NCI-H1930 (cell line): ENCODE data around the gene DCPS.
"Not testable (repeated sequence)": the region's sequence is repeated elsewhere in the genome, so short reads cannot be mapped to it uniquely, and the experiment has no call there.

Experiments
- DNase-seq, 2 experiments: peaks; one replicate each; lab custom pipeline; 2025; lab: John Stamatoyannopoulos, UW

DCPS gene

GRCh38 chr11:126384449-126385070, 80.7 kb downstream of the DCPS start:
- DNase-seq = no peak

GRCh38 chr11:126385991-126386728, 82.3 kb downstream of the DCPS start:
- DNase-seq = no peak

- DNase-seq = not testable (repeated sequence)
Measured at GRCh38 chr11:126386729-126387071, 82.8 kb downstream of the DCPS start.

GRCh38 chr11:126387857-126388256, 84.0 kb downstream of the DCPS start:
- DNase-seq = no peak

- no peak for DNase-seq
Measured at GRCh38 chr11:126390272-126390867, 86.5 kb downstream of the DCPS start.

- no peak for DNase-seq
Measured at GRCh38 chr11:126391286-126391954, 87.6 kb downstream of the DCPS start.

- DNase-seq = no peak
Measured at GRCh38 chr11:126391970-126392632, 88.2 kb downstream of the DCPS start.

- DNase-seq = no peak
Measured at GRCh38 chr11:126392633-126393013, 88.8 kb downstream of the DCPS start.

- DNase-seq = no peak
Measured at GRCh38 chr11:126393143-126393542, 89.3 kb downstream of the DCPS start.

- DNase-seq = no peak
Measured at GRCh38 chr11:126394036-126394435, 90.2 kb downstream of the DCPS start.

GRCh38 chr11:126394634-126395072, 90.8 kb downstream of the DCPS start:
- DNase-seq = not testable (repeated sequence)
